Measurements from ENCODE around the gene RMND5A.
"Not testable (repeated sequence)": the region's sequence is repeated elsewhere in the genome, so short reads cannot be mapped to it uniquely, and the experiment has no call there.

Gene RMND5A

GRCh38 chr2:86714579-86715173, 5.4 kb upstream of the RMND5A start:
- DNase-seq: not testable (repeated sequence)

DNA sequence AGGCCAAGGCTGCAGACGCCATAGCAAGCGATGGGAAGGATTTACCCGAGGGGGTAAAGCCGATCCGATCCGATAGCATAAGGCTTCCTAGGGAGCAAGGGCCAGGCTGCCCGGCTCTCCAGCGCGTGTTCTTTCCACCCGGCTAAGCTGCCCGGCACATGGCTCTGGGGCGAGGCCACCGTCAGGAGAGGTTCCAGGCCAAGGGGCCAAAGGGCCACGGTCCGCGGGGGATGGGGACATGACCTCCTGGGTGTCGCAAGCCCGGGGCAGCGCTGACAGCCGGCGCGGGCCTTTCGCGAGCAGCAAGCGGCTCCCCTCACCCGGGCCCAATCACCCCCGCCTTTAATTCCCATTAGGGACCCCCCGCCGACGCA, 841 bp upstream of the RMND5A start:
- DNase-seq: not testable (repeated sequence)

- not testable (repeated sequence) for DNase-seq
These were observed 639 bp downstream of the RMND5A start for GRCh38 chr2:86720540-86721320.

DNA sequence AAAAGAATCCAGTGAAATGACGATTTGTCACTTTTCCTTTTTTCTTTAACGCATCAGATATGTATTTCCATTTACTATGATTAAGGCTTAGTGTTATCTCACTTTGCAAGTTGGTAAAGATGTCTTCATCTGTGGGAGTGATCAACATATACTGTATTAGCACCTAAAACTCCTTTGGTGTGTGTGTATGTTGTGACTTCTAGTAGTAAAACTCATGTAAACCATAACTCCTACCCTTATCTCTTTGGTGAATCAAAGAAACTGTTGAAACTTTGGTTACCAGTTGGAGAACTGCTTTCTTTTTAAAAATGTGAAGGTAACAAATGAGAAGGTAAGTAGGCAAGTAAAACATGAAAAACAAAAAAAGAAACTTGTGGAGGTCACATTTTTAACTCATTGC, 5.6 kb downstream of the RMND5A start:
- DNase-seq: not testable (repeated sequence)

- not testable (repeated sequence) for DNase-seq
These were observed 12.0 kb downstream of the RMND5A start for GRCh38 chr2:86732040-86732525.

- not testable (repeated sequence) for DNase-seq
These were observed 12.7 kb downstream of the RMND5A start for GRCh38 chr2:86732837-86733236.

GRCh38 chr2:86733528-86733927, 13.4 kb downstream of the RMND5A start:
- DNase-seq: not testable (repeated sequence)

- not testable (repeated sequence) for DNase-seq
These were observed 14.8 kb downstream of the RMND5A start for GRCh38 chr2:86734896-86735295.

GRCh38 chr2:86739485-86739884, 19.4 kb downstream of the RMND5A start:
- DNase-seq: not testable (repeated sequence)

- not testable (repeated sequence) for DNase-seq
These were observed 19.8 kb downstream of the RMND5A start for GRCh38 chr2:86739889-86740288.

DNA sequence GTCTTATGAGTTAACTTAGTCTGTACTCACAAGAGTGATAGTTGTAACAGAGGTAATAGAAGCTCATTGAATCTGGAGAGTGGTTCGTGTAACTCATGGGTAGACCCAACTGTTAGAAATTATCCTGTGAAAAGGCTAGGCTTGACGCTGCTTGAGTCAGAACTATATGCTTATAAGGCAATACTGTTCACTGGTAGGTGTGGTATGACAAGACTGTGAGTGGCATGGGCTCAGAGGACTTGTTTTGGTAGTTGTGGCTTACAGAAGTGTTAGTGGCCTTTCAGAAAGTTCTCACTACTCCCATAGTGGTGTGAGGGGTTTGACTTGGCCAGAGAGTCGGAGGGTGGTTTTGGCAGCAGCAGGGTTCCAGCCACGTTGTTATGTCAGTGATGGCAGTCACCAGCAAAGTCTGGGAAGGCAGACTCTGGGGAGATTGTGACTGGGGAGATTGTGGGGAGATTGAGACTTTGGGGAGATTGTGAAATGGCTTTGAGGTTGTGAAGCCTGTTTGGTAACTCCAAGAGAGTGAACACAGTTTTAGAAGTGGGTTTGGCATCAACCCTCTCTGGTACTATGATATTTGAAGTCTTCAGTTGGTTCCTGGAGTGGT, 21.9 kb downstream of the RMND5A start:
- not testable (repeated sequence) for DNase-seq

DNA sequence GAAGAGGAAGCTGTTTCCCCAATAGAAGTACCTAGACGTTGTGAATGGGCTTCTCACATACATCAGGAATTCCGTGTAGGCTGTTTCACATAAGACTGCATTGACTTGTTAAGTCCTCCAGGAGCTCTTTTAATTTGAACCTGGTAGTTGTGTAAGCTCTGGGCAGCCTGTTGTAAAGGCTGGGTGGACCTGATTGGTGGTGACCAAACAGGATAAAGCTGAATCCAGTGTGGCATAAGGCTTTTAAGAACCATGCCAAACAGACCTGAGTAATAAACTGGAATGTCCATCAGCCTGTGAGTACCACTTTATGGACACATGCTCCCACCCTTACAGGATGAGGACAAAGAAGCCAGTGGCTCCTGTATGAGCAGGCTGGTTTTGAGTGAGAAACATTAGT, 24.1 kb downstream of the RMND5A start:
- no peak for DNase-seq

- no peak for DNase-seq
These were observed 26.8 kb downstream of the RMND5A start for GRCh38 chr2:86746939-86747338.

- no peak for DNase-seq
These were observed 27.9 kb downstream of the RMND5A start for GRCh38 chr2:86747711-86748639.

DNA sequence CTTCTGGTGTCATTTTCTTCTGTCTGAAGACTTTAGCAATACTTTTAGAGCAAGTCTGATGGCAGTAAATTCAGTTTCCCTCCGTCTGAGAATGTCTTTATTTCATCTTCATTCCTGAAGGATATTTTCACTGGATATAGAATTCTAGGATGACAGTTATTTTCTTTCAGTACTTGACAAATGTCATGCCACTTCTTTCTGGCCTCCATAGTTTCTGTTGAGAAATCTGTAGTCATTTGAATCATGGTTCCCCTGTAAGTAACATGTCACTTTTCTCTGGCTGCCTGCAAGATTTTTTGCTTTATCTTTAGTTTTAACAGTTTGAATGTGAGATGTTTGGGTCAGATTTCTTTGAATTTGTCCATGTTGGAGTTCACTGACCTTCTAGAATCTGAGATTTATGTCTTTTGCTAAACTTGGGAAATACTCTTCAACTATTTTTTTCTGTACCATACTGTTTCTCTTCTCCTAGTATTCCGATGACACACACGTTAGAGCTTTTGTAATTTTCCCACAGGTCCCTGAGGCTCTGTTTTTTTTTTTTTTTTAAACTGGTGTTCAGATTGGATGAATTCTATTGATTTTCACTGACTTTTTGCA, 30.2 kb downstream of the RMND5A start:
- no peak for DNase-seq

DNA sequence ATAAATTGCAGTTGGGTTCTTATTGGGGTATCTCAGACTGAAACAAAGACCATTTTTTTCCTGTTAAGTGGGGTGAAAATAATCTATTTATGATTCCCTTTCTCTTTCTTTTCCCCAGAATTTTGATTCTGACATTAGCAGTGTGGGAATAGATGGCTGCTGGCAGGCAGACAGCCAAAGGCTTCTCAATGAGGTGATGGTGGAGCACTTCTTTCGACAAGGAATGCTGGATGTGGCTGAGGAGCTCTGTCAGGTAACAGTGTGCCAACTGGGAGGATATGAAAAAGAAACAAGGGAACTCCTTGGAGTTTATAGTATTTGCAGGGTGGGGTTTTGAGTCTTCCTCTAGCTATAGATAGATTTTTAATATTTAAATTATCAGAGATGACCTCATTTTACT, 31.7 kb downstream of the RMND5A start:
- DNase-seq: no peak

- DNase-seq: no peak
These were observed 32.8 kb downstream of the RMND5A start for GRCh38 chr2:86752934-86753333.

DNA sequence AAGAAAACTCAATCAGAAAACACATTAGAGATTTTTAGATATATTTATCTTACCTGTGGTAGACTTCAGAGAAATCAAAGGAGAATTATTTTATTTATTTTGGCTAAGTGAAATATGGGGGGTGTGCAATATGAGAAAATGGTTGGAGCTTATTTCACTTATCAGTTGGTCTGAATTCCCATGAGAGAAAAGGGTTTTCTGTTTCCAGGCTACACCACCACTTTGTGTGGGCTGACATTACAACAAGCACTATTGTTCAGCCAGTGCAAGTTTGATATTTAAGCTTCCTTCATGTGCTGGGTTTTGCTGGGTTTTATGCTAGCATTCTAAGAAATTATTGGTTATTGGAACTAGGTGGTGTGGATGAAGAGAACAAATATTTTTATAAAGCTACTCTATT, 33.5 kb downstream of the RMND5A start:
- DNase-seq: no peak

GRCh38 chr2:86758405-86758804, 38.3 kb downstream of the RMND5A start:
- no peak for DNase-seq

DNA sequence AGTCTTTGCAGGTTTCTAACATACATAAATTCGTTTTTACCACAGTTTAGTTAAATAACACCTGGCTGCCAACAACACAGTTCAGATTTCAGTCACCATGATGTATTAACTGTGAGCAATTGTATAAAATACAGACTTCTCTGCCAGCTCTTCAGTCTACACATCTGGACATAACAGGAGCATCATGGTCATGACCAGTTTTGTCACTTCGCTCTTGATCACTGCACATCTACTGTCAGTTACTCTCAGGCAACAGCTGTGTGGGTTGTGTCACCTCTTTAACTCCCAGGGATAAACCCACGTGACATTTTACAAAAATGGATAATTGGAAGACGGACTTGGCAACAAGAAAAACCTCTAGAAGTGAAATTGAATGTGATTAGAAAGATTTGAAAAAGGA, 40.3 kb downstream of the RMND5A start:
- DNase-seq: no peak

DNA sequence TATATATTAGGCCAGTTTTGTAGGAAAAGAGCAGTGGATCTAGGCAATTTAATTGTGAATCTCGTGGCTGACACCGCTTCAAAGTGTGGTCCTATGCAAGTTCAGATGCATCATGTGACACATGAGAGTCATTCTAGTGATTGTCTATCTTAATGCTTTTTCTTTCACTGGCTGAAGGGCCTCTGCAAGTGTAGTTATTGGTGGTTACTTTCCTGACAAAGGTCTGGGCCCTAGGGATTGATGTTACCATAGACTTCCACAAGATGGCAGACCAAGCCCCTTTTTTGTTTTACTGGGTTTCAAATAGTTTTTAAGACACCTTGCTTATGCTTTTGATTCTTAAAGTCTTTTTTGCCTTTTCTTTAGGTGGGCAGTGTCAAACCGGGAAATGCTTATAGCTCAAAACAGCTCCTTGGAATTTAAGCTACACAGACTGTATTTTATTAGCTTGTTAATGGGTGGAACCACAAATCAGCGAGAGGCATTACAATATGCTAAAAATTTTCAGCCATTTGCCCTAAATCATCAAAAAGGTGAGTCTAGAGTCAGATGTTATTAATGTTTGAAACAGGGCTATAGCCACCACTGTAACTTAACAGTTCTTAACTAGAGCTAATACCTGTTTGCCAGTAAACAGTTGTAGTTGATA, 44.7 kb downstream of the RMND5A start:
- DNase-seq: no peak

- no peak for DNase-seq
These were observed 45.2 kb downstream of the RMND5A start for GRCh38 chr2:86765310-86765695.
